Endothelial cell of umbilical vein (primary cell): Measurements from ENCODE around the gene SMTNL2. TPM values are rescaled to one million over a fixed set of nuclear protein-coding genes. Genes with fewer than 3 reads are reported as not detected.
A peak's percentile ranks its signal among the peaks of the same experiment; 100 is the strongest.

ENCODE experiments used
- BruUV-seq: library from RNA; stranded (reverse); fragments of 400-500 nt; replicated peaks from 2 replicates; lab custom pipeline; 2021; lab: Mats Ljungman, UMichigan
- CTCF ChIA-PET: fragments of 300-600, 350-600 bp; sonication (Branson Sonifier 250); formaldehyde crosslinking; loops from one replicate; lab custom pipeline; 2021; ENCODE audit warnings: antibody characterized with exemption, inconsistent platforms; lab: Charles Lee
- POLR2A ChIA-PET: fragments of 300-600, 350-600 bp; sonication (Branson Sonifier 250); formaldehyde crosslinking; loops from one replicate; lab custom pipeline; 2021; ENCODE audit warnings: antibody characterized with exemption, inconsistent platforms; lab: Charles Lee
- DNase-seq: peaks from one replicate; pipeline ENCODE4 v3.0.0-alpha.2; 2011; ENCODE audit warnings: low read depth, low spot score
- FAIRE-seq: peaks from 2 replicates; lab custom pipeline; 2011; peaks lifted over from hg19 to GRCh38; lab: Jason Lieb, UNC
- H2AFZ ChIP-seq: 2 replicates; pipeline ENCODE4 v1.6.0; 2012; ENCODE audit warnings: low read depth, low read length, control low read depth, inconsistent platforms
- H3K27ac ChIP-seq: 2 replicates; pipeline ENCODE4 v1.5.1; 2011; ENCODE audit warnings: low read depth, mild to moderate bottlenecking, control low read depth, low read length, moderate library complexity; ENCODE audit not compliant: insufficient read depth
- H3K27me3 ChIP-seq, 2 experiments: 2 replicates each; pipeline versions ENCODE4 v1.6.0 to v1.6.1; 2011; ENCODE audit warnings: low read length in 2 of 2, mixed read lengths in 1 of 2; ENCODE audit not compliant: control insufficient read depth in 2 of 2, insufficient read depth in 2 of 2
- H3K36me3 ChIP-seq, 2 experiments: 2 replicates in 1 of 2; 3 replicates in 1 of 2; pipeline ENCODE4 v1.5.1; 2011; ENCODE audit warnings: low read length in 2 of 2, mild to moderate bottlenecking in 1 of 2, moderate library complexity in 1 of 2; ENCODE audit not compliant: control insufficient read depth in 2 of 2, insufficient read depth in 2 of 2; ENCODE audit errors: extremely low read depth in 1 of 2
- H3K4me1 ChIP-seq: 3 replicates; pipeline ENCODE4 v1.5.1; 2011; ENCODE audit warnings: mild to moderate bottlenecking, low read length; ENCODE audit not compliant: control insufficient read depth, insufficient read depth; ENCODE audit errors: extremely low read depth
- H3K4me2 ChIP-seq: 2 replicates; pipeline ENCODE4 v1.6.1; 2011; ENCODE audit warnings: low read length, control low read depth, mixed read lengths; ENCODE audit not compliant: insufficient read depth
- H3K4me3 ChIP-seq, 3 experiments: fragments of 200-600 bp in 1 of 3; sonication (generic), shearing (Covaris generic) in 1 of 3; replicated peaks in 1 of 3; 2 replicates each; pipeline ENCODE4 v1.5.1; 2011 to 2016; ENCODE audit warnings: control low read depth in 3 of 3, low read length in 3 of 3, mild to moderate bottlenecking in 2 of 3, inconsistent platforms in 1 of 3, low read depth in 1 of 3, moderate library complexity in 1 of 3; ENCODE audit not compliant: insufficient read depth in 1 of 3
- H3K79me2 ChIP-seq: 2 replicates; pipeline ENCODE4 v1.6.0; 2012; ENCODE audit warnings: low read length, inconsistent platforms; ENCODE audit not compliant: control insufficient read depth, insufficient read depth
- H3K9ac ChIP-seq: replicated peaks from 2 replicates; pipeline ENCODE3; 2011; ENCODE audit warnings: low read length, control low read depth; ENCODE audit not compliant: insufficient read depth; ENCODE audit errors: extremely low read depth
- H3K9me1 ChIP-seq: replicated peaks from 3 replicates; pipeline ENCODE4 v1.6.0; 2011; ENCODE audit warnings: mild to moderate bottlenecking, low read length; ENCODE audit not compliant: control insufficient read depth, insufficient read depth; ENCODE audit errors: extremely low read depth
- H3K9me3 ChIP-seq: replicated peaks from 2 replicates; pipeline ENCODE4 v1.5.1; 2012; ENCODE audit warnings: low read length, inconsistent platforms; ENCODE audit not compliant: control insufficient read depth, insufficient read depth
- H4K20me1 ChIP-seq: replicated peaks from 2 replicates; pipeline ENCODE3; 2011; ENCODE audit warnings: mild to moderate bottlenecking, low read length; ENCODE audit not compliant: control insufficient read depth, insufficient read depth; ENCODE audit errors: extremely low read depth
- CTCF ChIP-seq, 2 donors: IDR thresholded peaks; 1 replicate in 1 of 2; 2 replicates in 1 of 2; pipeline ENCODE4 v1.5.1; 2011; ENCODE audit warnings: low read length in 2 of 2, mild to moderate bottlenecking in 2 of 2, moderate library complexity in 2 of 2, control low read depth in 1 of 2, inconsistent platforms in 1 of 2, low read depth in 1 of 2; ENCODE audit not compliant: insufficient read depth in 1 of 2; ENCODE audit errors: extremely low read depth in 1 of 2
- EZH2 ChIP-seq: IDR thresholded peaks from 2 replicates; pipeline ENCODE4 v1.6.1; 2012; ENCODE audit warnings: borderline replicate concordance, low read depth, mild to moderate bottlenecking, moderate library complexity, low read length, inconsistent platforms; ENCODE audit not compliant: severe bottlenecking
- FOS ChIP-seq: IDR thresholded peaks from 2 replicates; pipeline ENCODE4 v1.6.1; 2011; ENCODE audit warnings: mild to moderate bottlenecking, low read length, moderate library complexity, borderline replicate concordance; ENCODE audit not compliant: insufficient read depth
- GATA2 ChIP-seq: IDR thresholded peaks from 2 replicates; pipeline ENCODE4 v1.7.0; 2011; ENCODE audit warnings: low read depth, mild to moderate bottlenecking, moderate library complexity, mixed read lengths, low read length; ENCODE audit not compliant: insufficient read length, insufficient read depth
- JUN ChIP-seq: IDR thresholded peaks from 2 replicates; pipeline ENCODE4 v1.6.1; 2011; ENCODE audit warnings: borderline replicate concordance, low read depth; ENCODE audit not compliant: insufficient read length, insufficient read depth
- MAX ChIP-seq: IDR thresholded peaks from 2 replicates; pipeline ENCODE4 v1.6.1; 2011; ENCODE audit not compliant: insufficient read depth, insufficient read length
- MYC ChIP-seq: IDR thresholded peaks from one replicate; pipeline ENCODE4 v1.6.1; 2011; ENCODE audit warnings: mild to moderate bottlenecking, low read depth, low read length
- POLR2A ChIP-seq: IDR thresholded peaks from 2 replicates; pipeline ENCODE4 v1.6.1; 2012; ENCODE audit warnings: low read depth, mild to moderate bottlenecking, control low read depth, low read length
- POLR2AphosphoS5 ChIP-seq: IDR thresholded peaks from 2 replicates; pipeline ENCODE4 v1.6.1; 2012; ENCODE audit warnings: low read depth, mild to moderate bottlenecking, control low read depth, low read length, moderate library complexity; ENCODE audit not compliant: insufficient read depth
- dilution Hi-C: fragments of 300-500 bp; cut with MboI; formaldehyde crosslinking; loops from one replicate; pipeline ENCODE4 v1.15.0; 2019; ENCODE audit warnings: low sequenced_read_pairs; ENCODE audit not compliant: extremely low pct_ligation_motif_present
- intact Hi-C: fragments of 100-400 bp; cut with micrococcal nuclease; formaldehyde crosslinking; loops from one replicate; pipeline ENCODE4 v1.10.0; 2022
- polyA plus RNA-seq, 4 experiments: library from polyadenylated mRNA; depleted of rRNA in 3 of 4; stranded (reverse) in 3 of 4; unstranded in 1 of 4; fragments of >200 nt; gene quantifications; 2 replicates each; pipeline versions ENCODE4 v1.2.1 to v1.2.3, GENCODE V29; 2011 to 2012; ENCODE audit warnings: missing spikeins in 1 of 4
- total RNA-seq: library from RNA; stranded (reverse); gene quantifications from 2 replicates; pipeline ENCODE4 v1.2.3, GENCODE V29; 2021

Gene SMTNL2
- total and polyA plus RNA-seq, 2 donors (not counting 3 experiments of a cell fraction or from before 2014, with no cell fraction given): not detected

DNA sequence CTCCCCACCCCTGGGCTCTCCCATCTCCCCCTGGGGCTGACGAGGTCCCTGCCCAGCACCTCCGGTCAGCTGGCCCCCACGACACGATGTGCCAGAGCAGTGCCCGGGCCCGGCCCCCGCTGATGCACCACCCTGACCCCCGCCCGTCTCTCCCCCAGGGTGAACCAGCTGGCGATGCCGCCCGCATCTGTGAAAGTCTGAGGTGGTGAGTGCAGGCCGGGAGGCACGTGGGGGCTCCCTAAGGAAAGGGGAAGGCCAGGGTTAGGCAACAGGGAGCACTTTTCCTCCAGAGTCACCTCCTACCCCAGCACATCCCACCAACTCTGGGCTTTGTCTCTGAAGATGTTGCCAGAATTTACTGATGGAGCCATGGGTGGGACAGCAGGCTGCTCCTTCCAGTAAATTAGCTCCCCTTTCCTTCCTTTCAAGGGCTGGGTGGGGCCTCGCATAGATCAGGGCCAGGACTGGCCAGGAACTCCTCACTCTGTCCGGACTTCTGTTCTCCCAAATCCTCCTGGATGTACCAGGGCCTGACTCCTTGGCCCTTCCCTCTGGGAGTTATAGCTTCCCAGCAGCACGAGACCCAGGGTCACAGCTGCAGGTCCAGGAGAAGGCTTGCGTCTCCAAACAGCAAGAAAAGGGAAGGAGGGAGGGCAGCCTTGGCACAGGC, 47.5 kb upstream of the SMTNL2 start:
- Histone ChIP-seq H3K4me3 (no peak overlapping the region), H3K9ac (no peak overlapping the region), H3K36me3 (peaks cover 2 to 35% of the 10 kb centered on the region in 2 experiments), H2AFZ (no peak overlapping the region), H3K27me3 (no peaks in the 10 kb centered on the region), H3K4me2 (no peak overlapping the region), H3K4me1 (peaks cover 73% of the 10 kb centered on the region), H3K9me1 (no peaks in the 10 kb centered on the region), H4K20me1 (no peaks in the 10 kb centered on the region), H3K79me2 (no peaks in the 10 kb centered on the region), H3K9me3 (no peaks in the 10 kb centered on the region), H3K27ac (peak overlapping the region; percentile 55)
- intact Hi-C loops: no loop called here
- DNase-seq (peak; percentile 43), FAIRE-seq (peak; percentile 55)
- ChIA-PET CTCF (interaction anchor here (0.9 to 6.7 kb wide), 7 partner anchors 10 to 116 kb away, joined by 3 to 31 read pairs (median 6); partner anchors contain the start of gene SPNS2), POLR2A (interaction anchor here (0.6 to 2.4 kb wide), 2 partner anchors 13 to 38 kb away, joined by 3 to 8 read pairs; partner anchors contain the start of gene SPNS2)
- TF ChIP-seq CTCF (IDR thresholded peaks at IDR 0.05; ENCODE audit: extremely low read depth in 1 of 2, insufficient read depth in 1 of 2, low read depth in 1 of 2, low read length in 2 of 2): no peak
- no peak for TF ChIP-seq JUN
- peak; percentile 11 for TF ChIP-seq POLR2AphosphoS5
- TF ChIP-seq FOS: no peak
- TF ChIP-seq GATA2: no peak
- TF ChIP-seq EZH2: no peak
- peak; percentile 2 for TF ChIP-seq POLR2A
- TF ChIP-seq MYC: no peak
- TF ChIP-seq MAX: no peak
- dilution Hi-C loops: no loop called here
- BruUV-seq: no TSS peak
